HCT116 (cell line): ENCODE measurements around the gene ATP8A1. TPM values are rescaled to one million over a fixed set of nuclear protein-coding genes. Genes with fewer than 3 reads are reported as not detected.

Source experiments
- ATAC-seq: fragments of 200-7000 bp; cut with Tn5 transposase; 2 replicates; pipeline ENCODE4 v1.9.1; 2020; ENCODE audit warnings: mild to moderate bottlenecking, moderate library complexity
- BruUV-seq: library from RNA; stranded (reverse); fragments of 400-500 nt; replicated peaks from 2 replicates; lab custom pipeline; 2021; lab: Mats Ljungman, UMichigan
- CTCF ChIA-PET: fragments of 300-600 bp; sonication (Branson Sonifier 250); formaldehyde crosslinking; loops from one replicate; lab custom pipeline; 2021; ENCODE audit warnings: antibody characterized with exemption; lab: Charles Lee
- POLR2A ChIA-PET: fragments of 300-600, 350-600 bp; sonication (Branson Sonifier 250); formaldehyde crosslinking; loops from one replicate; lab custom pipeline; 2021; ENCODE audit warnings: antibody characterized with exemption; lab: Charles Lee
- RAD21 ChIA-PET, 2 experiments: fragments of 300-600 bp; sonication (Branson Sonifier 250); formaldehyde crosslinking; loops; one replicate each; lab custom pipeline; 2023; ENCODE audit warnings: low total read pairs in 2 of 2; ENCODE audit not compliant: uncharacterized antibody in 2 of 2, unreplicated experiment in 2 of 2, low non-redundant PET in 1 of 2; lab: Charles Lee
- DNase-seq: peaks from one replicate; pipeline ENCODE4 v3.0.0-alpha.2; 2010; ENCODE audit warnings: low read depth, low spot score
- H2AFZ ChIP-seq: fragments of 200-600 bp; shearing (Covaris generic), sonication (generic); 2 replicates; pipeline ENCODE4 v1.6.1; 2017; ENCODE audit warnings: low read depth, mixed run types, mixed read lengths, antibody characterized with exemption, low read length; ENCODE audit not compliant: poor library complexity, severe bottlenecking
- H3K27ac ChIP-seq: 2 replicates; pipeline ENCODE4 v1.5.1; 2012; ENCODE audit warnings: low read depth, low read length
- H3K27me3 ChIP-seq: fragments of 200-600 bp; sonication (generic); 2 replicates; pipeline ENCODE4 v1.6.1; 2016; ENCODE audit warnings: mixed run types, low read length, mixed read lengths; ENCODE audit not compliant: insufficient read depth
- H3K36me3 ChIP-seq, 2 experiments: fragments of 200-500 bp in 1 of 2; fragments of 200-600 bp in 1 of 2; sonication (Bioruptor generic) in 1 of 2; sonication (generic) in 1 of 2; 2 replicates each; pipeline versions ENCODE4 v1.5.1 to v1.6.1; 2014 to 2016; ENCODE audit warnings: low read length in 2 of 2, inconsistent platforms in 1 of 2, mixed read lengths in 1 of 2, mixed run types in 1 of 2; ENCODE audit not compliant: insufficient read depth in 2 of 2, control insufficient read depth in 1 of 2
- H3K4me1 ChIP-seq, 2 experiments: fragments of 200-600 bp in 1 of 2; sonication (generic) in 1 of 2; 2 replicates each; pipeline versions ENCODE4 v1.5.1 to v1.6.1; 2012 to 2017; ENCODE audit warnings: low read length in 2 of 2, inconsistent platforms in 1 of 2, mild to moderate bottlenecking in 1 of 2, mixed read lengths in 1 of 2, mixed run types in 1 of 2, moderate library complexity in 1 of 2; ENCODE audit not compliant: insufficient read depth in 2 of 2, control insufficient read depth in 1 of 2
- H3K4me2 ChIP-seq: fragments of 200-600 bp; sonication (generic); 2 replicates; pipeline ENCODE4 v1.6.1; 2017; ENCODE audit warnings: mixed run types, low read length, mixed read lengths
- H3K4me3 ChIP-seq, 2 experiments: fragments of 200-600 bp in 1 of 2; sonication (generic) in 1 of 2; replicated peaks in 1 of 2; 2 replicates each; pipeline ENCODE4 v1.5.1; 2011 to 2016; ENCODE audit warnings: low read length in 2 of 2, control low read depth in 1 of 2, low read depth in 1 of 2, mild to moderate bottlenecking in 1 of 2, mixed read lengths in 1 of 2, mixed run types in 1 of 2
- H3K79me2 ChIP-seq: fragments of 200-600 bp; sonication (generic); 2 replicates; pipeline ENCODE4 v1.6.1; 2017; ENCODE audit warnings: mild to moderate bottlenecking, mixed run types, low read length, moderate library complexity, mixed read lengths; ENCODE audit not compliant: insufficient read depth
- H3K9ac ChIP-seq: fragments of 200-600 bp; sonication (generic); 2 replicates; pipeline ENCODE4 v1.6.1; 2016; ENCODE audit warnings: low read length, mixed read lengths
- H3K9me2 ChIP-seq: fragments of 200-600 bp; sonication (generic), shearing (Covaris generic); 2 replicates; pipeline ENCODE4 v1.6.1; 2017; ENCODE audit warnings: mixed run types, mild to moderate bottlenecking, moderate library complexity; ENCODE audit not compliant: insufficient read depth
- H3K9me3 ChIP-seq, 2 experiments: fragments of 200-500 bp in 1 of 2; fragments of 200-600 bp in 1 of 2; sonication (Bioruptor generic) in 1 of 2; sonication (generic) in 1 of 2; 2 replicates each; pipeline ENCODE4 v1.6.1; 2014 to 2017; ENCODE audit warnings: low read length in 2 of 2, mixed read lengths in 2 of 2, inconsistent platforms in 1 of 2, low read depth in 1 of 2, mild to moderate bottlenecking in 1 of 2, mixed run types in 1 of 2, moderate library complexity in 1 of 2; ENCODE audit not compliant: control insufficient read depth in 1 of 2, insufficient read depth in 1 of 2
- H4K20me1 ChIP-seq: fragments of 200-600 bp; sonication (generic), shearing (Covaris generic); 2 replicates; pipeline ENCODE4 v1.6.1; 2017; ENCODE audit warnings: mixed run types, mild to moderate bottlenecking, moderate library complexity; ENCODE audit not compliant: insufficient read depth
- ATF3 ChIP-seq: IDR thresholded peaks from 2 replicates; pipeline ENCODE4 v1.6.1; 2012
- CEBPB ChIP-seq: IDR thresholded peaks from 2 replicates; pipeline ENCODE4 v1.6.1; 2012; ENCODE audit warnings: low read depth
- CTCF ChIP-seq, 3 experiments: fragments of 200-600 bp in 1 of 3; sonication (generic) in 1 of 3; IDR thresholded peaks in 2 of 3; conservative IDR thresholded peaks in 1 of 3; 2 replicates each; pipeline ENCODE4 v1.5.1; 2012 to 2017; ENCODE audit warnings: low read depth in 2 of 3, low read length in 2 of 3, antibody characterized with exemption in 1 of 3, borderline replicate concordance in 1 of 3, control low read depth in 1 of 3, mild to moderate bottlenecking in 1 of 3, mixed read lengths in 1 of 3, mixed run types in 1 of 3, moderate library complexity in 1 of 3; ENCODE audit not compliant: insufficient read depth in 1 of 3
- EGR1 ChIP-seq: IDR thresholded peaks from 2 replicates; pipeline ENCODE4 v1.6.1; 2012; ENCODE audit warnings: low read depth
- EZH2phosphoT487 ChIP-seq: fragments of 200-600 bp; IDR thresholded peaks from 2 replicates; pipeline ENCODE4 v1.6.1; 2018; ENCODE audit warnings: antibody characterized with exemption, borderline replicate concordance
- FOSL1 ChIP-seq: IDR thresholded peaks from 2 replicates; pipeline ENCODE4 v1.6.1; 2012; ENCODE audit warnings: low read depth
- JUND ChIP-seq: IDR thresholded peaks from 2 replicates; pipeline ENCODE4 v1.6.1; 2012
- POLR2A ChIP-seq: IDR thresholded peaks from 2 replicates; pipeline ENCODE4 v1.7.0; 2011; ENCODE audit warnings: borderline replicate concordance; ENCODE audit not compliant: insufficient read depth, insufficient read length; ENCODE audit errors: extremely low read depth
- POLR2AphosphoS5 ChIP-seq: IDR thresholded peaks from 2 replicates; pipeline ENCODE4 v1.6.1; 2011; ENCODE audit warnings: mild to moderate bottlenecking, low read depth, low read length, moderate library complexity
- SIN3A ChIP-seq: IDR thresholded peaks from 2 replicates; pipeline ENCODE4 v1.6.1; 2012; ENCODE audit warnings: low read depth
- SRF ChIP-seq: IDR thresholded peaks from 2 replicates; pipeline ENCODE4 v1.6.1; 2012; ENCODE audit warnings: low read depth
- TCF7L2 ChIP-seq: IDR thresholded peaks from 2 replicates; pipeline ENCODE4 v1.7.0; 2011; ENCODE audit warnings: borderline replicate concordance, inconsistent platforms; ENCODE audit not compliant: insufficient read depth, insufficient read length; ENCODE audit errors: extremely low read depth
- YY1 ChIP-seq: IDR thresholded peaks from 2 replicates; pipeline ENCODE4 v1.6.1; 2011; ENCODE audit warnings: low read length, low read depth, moderate library complexity, mild to moderate bottlenecking; ENCODE audit not compliant: insufficient replicate concordance; ENCODE audit errors: extremely low read depth
- ZFX ChIP-seq: fragments of 450-650 bp; IDR thresholded peaks from 2 replicates; pipeline ENCODE4 v1.6.1; 2017
- ZNF274 ChIP-seq: fragments of 200-500 bp; sonication (Bioruptor generic); IDR thresholded peaks from 2 replicates; pipeline ENCODE4 v1.6.1; 2014; ENCODE audit warnings: mild to moderate bottlenecking, low read depth, low read length, inconsistent platforms
- intact Hi-C: fragments of 100-400 bp; cut with micrococcal nuclease; formaldehyde crosslinking; loops from 2 replicates; pipeline ENCODE4 v1.10.0; 2022
- total RNA-seq: library from RNA; stranded (reverse); gene quantifications from one replicate; pipeline ENCODE4 v1.2.1, GENCODE V29; 2021; ENCODE audit not compliant: unreplicated experiment
- TF ChIP-seq, protein P1 (sequence below): IDR thresholded peaks from 2 replicates; pipeline ENCODE4 v1.6.1; 2012; ENCODE audit warnings: low read depth

The ATP8A1 gene
- total RNA-seq, 1 experiment from 2014 or later, result 1.9 TPM

- no peaks in the 10 kb centered on the region for H3K9me3 ChIP-seq
- H3K4me3 ChIP-seq, result no peak overlapping the region
- H4K20me1 ChIP-seq, result no peaks in the 10 kb centered on the region
- RAD21 ChIA-PET, result no interaction called here
- CTCF ChIA-PET, result no interaction called here
- H3K9me2 ChIP-seq, result no peaks in the 10 kb centered on the region
- intact Hi-C loops, result no loop called here
- no peak overlapping the region for H3K27ac ChIP-seq
- H3K36me3 ChIP-seq, result no peaks in the 10 kb centered on the region
- H3K27me3 ChIP-seq, result no peaks in the 10 kb centered on the region
- no peak overlapping the region for H2AFZ ChIP-seq
- no peak overlapping the region for H3K4me2 ChIP-seq
- no TSS peak for BruUV-seq
- ATAC-seq (no peak), DNase-seq (no peak)
- POLR2A ChIA-PET, result no interaction called here
- H3K9ac ChIP-seq, result no peak overlapping the region
- no peak for TF ChIP-seq CEBPB
- TF ChIP-seq SIN3A, result no peak
- TF ChIP-seq JUND, result no peak
- no peak for TF ChIP-seq EZH2phosphoT487
- TF ChIP-seq ZNF274, result no peak
- no peak for TF ChIP-seq SRF
- TF ChIP-seq FOSL1, result no peak
- no peak for TF ChIP-seq EGR1
- no peak for TF ChIP-seq TCF7L2
- no peak for TF ChIP-seq YY1
- H3K79me2 ChIP-seq, result no peaks in the 10 kb centered on the region
- no peaks in the 10 kb centered on the region for H3K4me1 ChIP-seq
Observed at GRCh38 chr4:42471896-42472295, 185.0 kb downstream of the ATP8A1 start.

GRCh38 chr4:42470023-42470422, 186.9 kb downstream of the ATP8A1 start:
- H2AFZ ChIP-seq, result no peak overlapping the region
- no TSS peak for BruUV-seq
- CTCF ChIA-PET, result no interaction called here
- TF ChIP-seq ATF3, result no peak
- TF ChIP-seq FOSL1, result no peak
- no peak for TF ChIP-seq ZNF274
- TF ChIP-seq CEBPB, result no peak
- no peak for TF ChIP-seq EGR1
- TF ChIP-seq, protein P1, sequence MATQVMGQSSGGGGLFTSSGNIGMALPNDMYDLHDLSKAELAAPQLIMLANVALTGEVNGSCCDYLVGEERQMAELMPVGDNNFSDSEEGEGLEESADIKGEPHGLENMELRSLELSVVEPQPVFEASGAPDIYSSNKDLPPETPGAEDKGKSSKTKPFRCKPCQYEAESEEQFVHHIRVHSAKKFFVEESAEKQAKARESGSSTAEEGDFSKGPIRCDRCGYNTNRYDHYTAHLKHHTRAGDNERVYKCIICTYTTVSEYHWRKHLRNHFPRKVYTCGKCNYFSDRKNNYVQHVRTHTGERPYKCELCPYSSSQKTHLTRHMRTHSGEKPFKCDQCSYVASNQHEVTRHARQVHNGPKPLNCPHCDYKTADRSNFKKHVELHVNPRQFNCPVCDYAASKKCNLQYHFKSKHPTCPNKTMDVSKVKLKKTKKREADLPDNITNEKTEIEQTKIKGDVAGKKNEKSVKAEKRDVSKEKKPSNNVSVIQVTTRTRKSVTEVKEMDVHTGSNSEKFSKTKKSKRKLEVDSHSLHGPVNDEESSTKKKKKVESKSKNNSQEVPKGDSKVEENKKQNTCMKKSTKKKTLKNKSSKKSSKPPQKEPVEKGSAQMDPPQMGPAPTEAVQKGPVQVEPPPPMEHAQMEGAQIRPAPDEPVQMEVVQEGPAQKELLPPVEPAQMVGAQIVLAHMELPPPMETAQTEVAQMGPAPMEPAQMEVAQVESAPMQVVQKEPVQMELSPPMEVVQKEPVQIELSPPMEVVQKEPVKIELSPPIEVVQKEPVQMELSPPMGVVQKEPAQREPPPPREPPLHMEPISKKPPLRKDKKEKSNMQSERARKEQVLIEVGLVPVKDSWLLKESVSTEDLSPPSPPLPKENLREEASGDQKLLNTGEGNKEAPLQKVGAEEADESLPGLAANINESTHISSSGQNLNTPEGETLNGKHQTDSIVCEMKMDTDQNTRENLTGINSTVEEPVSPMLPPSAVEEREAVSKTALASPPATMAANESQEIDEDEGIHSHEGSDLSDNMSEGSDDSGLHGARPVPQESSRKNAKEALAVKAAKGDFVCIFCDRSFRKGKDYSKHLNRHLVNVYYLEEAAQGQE, result no peak
- TF ChIP-seq ZFX, result no peak
- no peak for TF ChIP-seq POLR2A
- no peak for TF ChIP-seq CTCF (IDR thresholded peaks at IDR 0.05 in 2 of 3, conservative IDR thresholded peaks at IDR 0.05 in 1 of 3; ENCODE audit: borderline replicate concordance in 1 of 3, insufficient read depth in 1 of 3, low read depth in 2 of 3, low read length in 2 of 3)
- no peak for TF ChIP-seq POLR2AphosphoS5
- TF ChIP-seq JUND, result no peak
- TF ChIP-seq SIN3A, result no peak

More at GRCh38 chr4:42470023-42470422, 186.9 kb downstream of the ATP8A1 start:
- ChIA-PET POLR2A (no interaction called here), RAD21 (no interaction called here)
- H3K36me3 ChIP-seq, result no peaks in the 10 kb centered on the region
- intact Hi-C loops, result no loop called here
- no peak for ATAC-seq
- H3K4me1 ChIP-seq, result no peaks in the 10 kb centered on the region
- H3K27me3 ChIP-seq, result no peaks in the 10 kb centered on the region
- H4K20me1 ChIP-seq, result no peaks in the 10 kb centered on the region
- no peaks in the 10 kb centered on the region for H3K9me3 ChIP-seq
- no peak overlapping the region for H3K4me2 ChIP-seq
- no peaks in the 10 kb centered on the region for H3K9me2 ChIP-seq
- no peak overlapping the region for H3K9ac ChIP-seq
- DNase-seq, result no peak
- no peak overlapping the region for H3K4me3 ChIP-seq
- no peak overlapping the region for H3K27ac ChIP-seq
- no peaks in the 10 kb centered on the region for H3K79me2 ChIP-seq
